HepG2 (cell line): ENCODE data around the gene ZCCHC3. TPM values are rescaled to one million over a fixed set of nuclear protein-coding genes. Genes with fewer than 3 reads are reported as not detected.

Experiments
- CAMTA2 ChIP-seq: sonication (generic); formaldehyde crosslinking; IDR thresholded peaks from 2 replicates; pipeline ENCODE4 v1.4.0; 2020; ENCODE audit warnings: mild to moderate bottlenecking, missing genetic modification reagents, borderline replicate concordance
- CEBPB ChIP-seq: IDR thresholded peaks from 2 replicates; pipeline ENCODE4 v1.6.1; 2011; ENCODE audit warnings: low read depth, low read length, improper control_type of control experiment, borderline replicate concordance
- ELF4 ChIP-seq: sonication (generic); formaldehyde crosslinking; IDR thresholded peaks from 2 replicates; pipeline ENCODE4 v1.5.0; 2020; ENCODE audit warnings: missing genetic modification reagents, mild to moderate bottlenecking, moderate library complexity, borderline replicate concordance
- JDP2 ChIP-seq: sonication (generic); formaldehyde crosslinking; IDR thresholded peaks from 2 replicates; pipeline ENCODE4 v1.8.1; 2022; ENCODE audit warnings: missing genetic modification reagents, borderline replicate concordance
- KMT2B ChIP-seq: IDR thresholded peaks from 2 replicates; pipeline ENCODE4 v1.6.1; 2016; ENCODE audit warnings: missing genetic modification reagents, missing compliant biosample characterization
- MEIS1 ChIP-seq: sonication (generic); formaldehyde crosslinking; IDR thresholded peaks from 2 replicates; pipeline ENCODE4 v1.9.0; 2021; ENCODE audit warnings: mild to moderate bottlenecking, missing genetic modification reagents, moderate library complexity, borderline replicate concordance
- MTA3 ChIP-seq: sonication (generic); formaldehyde crosslinking; IDR thresholded peaks from 2 replicates; pipeline ENCODE4 v1.4.0; 2020; ENCODE audit warnings: missing genetic modification reagents
- NCOA1 ChIP-seq: sonication (generic); formaldehyde crosslinking; IDR thresholded peaks from 2 replicates; pipeline ENCODE4 v1.9.0; 2021; ENCODE audit warnings: missing genetic modification reagents
- NCOA5 ChIP-seq: sonication (generic); formaldehyde crosslinking; IDR thresholded peaks from 2 replicates; pipeline ENCODE4 v1.4.0; 2020; ENCODE audit warnings: missing genetic modification reagents
- NFIC ChIP-seq: IDR thresholded peaks from 2 replicates; pipeline ENCODE4 v1.6.1; 2012; ENCODE audit warnings: mild to moderate bottlenecking, low read length, inconsistent platforms
- PPARG ChIP-seq: conservative IDR thresholded peaks from 2 replicates; pipeline ENCODE4 v1.6.1; 2016; ENCODE audit warnings: missing biosample characterization, missing genetic modification reagents
- STAT5B ChIP-seq: sonication (generic); formaldehyde crosslinking; IDR thresholded peaks from 2 replicates; pipeline ENCODE4 v1.4.0; 2020; ENCODE audit warnings: missing genetic modification reagents
- SUZ12 ChIP-seq: fragments of 150-350 bp; IDR thresholded peaks from 2 replicates; pipeline ENCODE4 v1.6.1; 2014; ENCODE audit warnings: low read depth, low read length
- ZNF136 ChIP-seq: sonication (generic); formaldehyde crosslinking; IDR thresholded peaks from 2 replicates; pipeline ENCODE4 v1.8.1; 2022; ENCODE audit warnings: low read depth, mild to moderate bottlenecking, moderate library complexity, missing genetic modification reagents
- ZNF207 ChIP-seq: fragments of 450-650 bp; IDR thresholded peaks from 2 replicates; pipeline ENCODE4 v1.6.1; 2016; ENCODE audit warnings: antibody characterized with exemption, borderline replicate concordance
- ZNF484 ChIP-seq: sonication (generic); formaldehyde crosslinking; IDR thresholded peaks from 2 replicates; pipeline ENCODE4 v1.5.1; 2020; ENCODE audit warnings: mild to moderate bottlenecking, low read depth, missing genetic modification reagents, borderline replicate concordance
- polyA plus RNA-seq, 8 experiments: library from polyadenylated mRNA; depleted of rRNA in 3 of 8; stranded (reverse) in 7 of 8; unstranded in 1 of 8; fragments of >200 nt; fragmentation: Illumina TruSeq in 4 of 8; extraction: Trizol in 4 of 8; gene quantifications; 2 replicates each; pipeline versions ENCODE4 v1.2.1 to v1.2.3, GENCODE V29; 2011 to 2016; ENCODE audit warnings: low read depth in 4 of 8, missing spikeins in 1 of 8, mixed read lengths in 1 of 8; ENCODE audit not compliant: insufficient read depth in 1 of 8
- total RNA-seq, 5 experiments: library from RNA; depleted of rRNA; stranded (reverse); fragments of >200 nt; fragmentation: Illumina TruSeq; extraction: Trizol; gene quantifications; 2 replicates each; pipeline ENCODE4 v1.2.3, GENCODE V29; 2016; ENCODE audit warnings: low read depth in 1 of 5
- TF ChIP-seq, protein P1 (sequence below): sonication (generic); formaldehyde crosslinking; IDR thresholded peaks from 2 replicates; pipeline ENCODE4 v1.5.1; 2020; ENCODE audit warnings: missing genetic modification reagents, mild to moderate bottlenecking, borderline replicate concordance
- TF ChIP-seq, protein P2 (sequence below): sonication (generic); formaldehyde crosslinking; IDR thresholded peaks from 2 replicates; pipeline ENCODE4 v1.4.0; 2020; ENCODE audit warnings: missing genetic modification reagents, borderline replicate concordance
- TF ChIP-seq, protein P3 (sequence below): sonication (generic); formaldehyde crosslinking; IDR thresholded peaks from 2 replicates; pipeline ENCODE4 v1.4.0; 2020; ENCODE audit warnings: mild to moderate bottlenecking, low read depth, missing genetic modification reagents

The ZCCHC3 gene
- total and polyA plus RNA-seq, 2 of the 13 experiments (the other 11 are each of a cell fraction or from before 2014, with no cell fraction given) = 46.6 to 63.0 TPM

- TF ChIP-seq, protein P1, sequence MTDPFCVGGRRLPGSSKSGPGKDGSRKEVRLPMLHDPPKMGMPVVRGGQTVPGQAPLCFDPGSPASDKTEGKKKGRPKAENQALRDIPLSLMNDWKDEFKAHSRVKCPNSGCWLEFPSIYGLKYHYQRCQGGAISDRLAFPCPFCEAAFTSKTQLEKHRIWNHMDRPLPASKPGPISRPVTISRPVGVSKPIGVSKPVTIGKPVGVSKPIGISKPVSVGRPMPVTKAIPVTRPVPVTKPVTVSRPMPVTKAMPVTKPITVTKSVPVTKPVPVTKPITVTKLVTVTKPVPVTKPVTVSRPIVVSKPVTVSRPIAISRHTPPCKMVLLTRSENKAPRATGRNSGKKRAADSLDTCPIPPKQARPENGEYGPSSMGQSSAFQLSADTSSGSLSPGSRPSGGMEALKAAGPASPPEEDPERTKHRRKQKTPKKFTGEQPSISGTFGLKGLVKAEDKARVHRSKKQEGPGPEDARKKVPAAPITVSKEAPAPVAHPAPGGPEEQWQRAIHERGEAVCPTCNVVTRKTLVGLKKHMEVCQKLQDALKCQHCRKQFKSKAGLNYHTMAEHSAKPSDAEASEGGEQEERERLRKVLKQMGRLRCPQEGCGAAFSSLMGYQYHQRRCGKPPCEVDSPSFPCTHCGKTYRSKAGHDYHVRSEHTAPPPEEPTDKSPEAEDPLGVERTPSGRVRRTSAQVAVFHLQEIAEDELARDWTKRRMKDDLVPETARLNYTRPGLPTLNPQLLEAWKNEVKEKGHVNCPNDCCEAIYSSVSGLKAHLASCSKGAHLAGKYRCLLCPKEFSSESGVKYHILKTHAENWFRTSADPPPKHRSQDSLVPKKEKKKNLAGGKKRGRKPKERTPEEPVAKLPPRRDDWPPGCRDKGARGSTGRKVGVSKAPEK (CRISPR knock-in tag) = no peak
- TF ChIP-seq CAMTA2 (CRISPR knock-in tag) (peak; percentile 76; the same call in 1 of the 2 replicates), PPARG (CRISPR knock-in tag) (0 out of 2 replicates have a peak, but pooled peaks have one; percentile 6), ZNF484 (0 out of 2 replicates have a peak, but pooled peaks have one; percentile 65), CEBPB (no peak), ZNF207 (no peak), SUZ12 (no peak), ZNF136 (no peak; the same call in 1 of the 2 replicates), MTA3 (CRISPR knock-in tag) (0 out of 2 replicates have a peak, but pooled peaks have one; percentile 82), MEIS1 (0 out of 2 replicates have a peak, but pooled peaks have one; percentile 14), ELF4 (CRISPR knock-in tag) (no peak), NCOA1 (CRISPR knock-in tag) (no peak; the same call in 1 of the 2 replicates), JDP2 (CRISPR knock-in tag) (no peak), KMT2B (CRISPR knock-in tag) (0 out of 2 replicates have a peak, but pooled peaks have one; percentile 52), NCOA5 (CRISPR knock-in tag) (no peak), STAT5B (CRISPR knock-in tag) (no peak), NFIC (no peak)
- TF ChIP-seq, protein P2, sequence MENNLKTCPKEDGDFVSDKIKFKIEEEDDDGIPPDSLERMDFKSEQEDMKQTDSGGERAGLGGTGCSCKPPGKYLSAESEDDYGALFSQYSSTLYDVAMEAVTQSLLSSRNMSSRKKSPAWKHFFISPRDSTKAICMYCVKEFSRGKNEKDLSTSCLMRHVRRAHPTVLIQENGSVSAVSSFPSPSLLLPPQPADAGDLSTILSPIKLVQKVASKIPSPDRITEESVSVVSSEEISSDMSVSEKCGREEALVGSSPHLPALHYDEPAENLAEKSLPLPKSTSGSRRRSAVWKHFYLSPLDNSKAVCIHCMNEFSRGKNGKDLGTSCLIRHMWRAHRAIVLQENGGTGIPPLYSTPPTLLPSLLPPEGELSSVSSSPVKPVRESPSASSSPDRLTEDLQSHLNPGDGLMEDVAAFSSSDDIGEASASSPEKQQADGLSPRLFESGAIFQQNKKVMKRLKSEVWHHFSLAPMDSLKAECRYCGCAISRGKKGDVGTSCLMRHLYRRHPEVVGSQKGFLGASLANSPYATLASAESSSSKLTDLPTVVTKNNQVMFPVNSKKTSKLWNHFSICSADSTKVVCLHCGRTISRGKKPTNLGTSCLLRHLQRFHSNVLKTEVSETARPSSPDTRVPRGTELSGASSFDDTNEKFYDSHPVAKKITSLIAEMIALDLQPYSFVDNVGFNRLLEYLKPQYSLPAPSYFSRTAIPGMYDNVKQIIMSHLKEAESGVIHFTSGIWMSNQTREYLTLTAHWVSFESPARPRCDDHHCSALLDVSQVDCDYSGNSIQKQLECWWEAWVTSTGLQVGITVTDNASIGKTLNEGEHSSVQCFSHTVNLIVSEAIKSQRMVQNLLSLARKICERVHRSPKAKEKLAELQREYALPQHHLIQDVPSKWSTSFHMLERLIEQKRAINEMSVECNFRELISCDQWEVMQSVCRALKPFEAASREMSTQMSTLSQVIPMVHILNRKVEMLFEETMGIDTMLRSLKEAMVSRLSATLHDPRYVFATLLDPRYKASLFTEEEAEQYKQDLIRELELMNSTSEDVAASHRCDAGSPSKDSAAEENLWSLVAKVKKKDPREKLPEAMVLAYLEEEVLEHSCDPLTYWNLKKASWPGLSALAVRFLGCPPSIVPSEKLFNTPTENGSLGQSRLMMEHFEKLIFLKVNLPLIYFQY (CRISPR knock-in tag) = no peak
- TF ChIP-seq, protein P3, sequence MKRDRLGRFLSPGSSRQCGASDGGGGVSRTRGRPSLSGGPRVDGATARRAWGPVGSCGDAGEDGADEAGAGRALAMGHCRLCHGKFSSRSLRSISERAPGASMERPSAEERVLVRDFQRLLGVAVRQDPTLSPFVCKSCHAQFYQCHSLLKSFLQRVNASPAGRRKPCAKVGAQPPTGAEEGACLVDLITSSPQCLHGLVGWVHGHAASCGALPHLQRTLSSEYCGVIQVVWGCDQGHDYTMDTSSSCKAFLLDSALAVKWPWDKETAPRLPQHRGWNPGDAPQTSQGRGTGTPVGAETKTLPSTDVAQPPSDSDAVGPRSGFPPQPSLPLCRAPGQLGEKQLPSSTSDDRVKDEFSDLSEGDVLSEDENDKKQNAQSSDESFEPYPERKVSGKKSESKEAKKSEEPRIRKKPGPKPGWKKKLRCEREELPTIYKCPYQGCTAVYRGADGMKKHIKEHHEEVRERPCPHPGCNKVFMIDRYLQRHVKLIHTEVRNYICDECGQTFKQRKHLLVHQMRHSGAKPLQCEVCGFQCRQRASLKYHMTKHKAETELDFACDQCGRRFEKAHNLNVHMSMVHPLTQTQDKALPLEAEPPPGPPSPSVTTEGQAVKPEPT (CRISPR knock-in tag) = no peak
Measured at GRCh38 chr20:346640-347316, 49.4 kb downstream of the ZCCHC3 start, which contains the start of gene NRSN2 (continued).
